WTC11 (cell line): ENCODE measurements around the gene CTTNBP2NL. TPM values are rescaled to one million over a fixed set of nuclear protein-coding genes. Genes with fewer than 3 reads are reported as not detected.
A peak's percentile ranks its signal among the peaks of the same experiment; 100 is the strongest.

Experiments
- ATAC-seq: fragments of 200-7000 bp; cut with Tn5 transposase; 2 replicates; pipeline ENCODE4 v1.10.0; 2021; ENCODE audit warnings: mild to moderate bottlenecking, moderate library complexity
- CTCF ChIA-PET: fragments of 300-600 bp; sonication (Branson Sonifier 250); formaldehyde crosslinking; loops from one replicate; lab custom pipeline; 2021; ENCODE audit warnings: antibody characterized with exemption; lab: Charles Lee
- POLR2A ChIA-PET: fragments of 350-600 bp; sonication (Branson Sonifier 250); formaldehyde crosslinking; loops from one replicate; lab custom pipeline; 2021; ENCODE audit warnings: antibody characterized with exemption; lab: Charles Lee
- DNase-seq: peaks from one replicate; pipeline ENCODE4 v3.0.0; 2021; ENCODE audit warnings: low spot score
- H3K27ac Mint-ChIP-seq: 2 replicates; pipeline ENCODE4 v1.8.0; 2021; ENCODE audit warnings: mixed read lengths
- H3K27me3 Mint-ChIP-seq: 2 replicates; pipeline ENCODE4 v1.8.0; 2021; ENCODE audit warnings: low read depth, mild to moderate bottlenecking, moderate library complexity, mixed read lengths
- H3K36me3 Mint-ChIP-seq: 2 replicates; pipeline ENCODE4 v1.8.0; 2021; ENCODE audit warnings: mixed read lengths
- H3K4me1 Mint-ChIP-seq: 2 replicates; pipeline ENCODE4 v1.8.0; 2022; ENCODE audit warnings: mixed read lengths
- H3K4me3 Mint-ChIP-seq: 2 replicates; pipeline ENCODE4 v1.8.0; 2021; ENCODE audit warnings: mild to moderate bottlenecking, moderate library complexity, mixed read lengths
- H3K9me3 Mint-ChIP-seq: 2 replicates; pipeline ENCODE4 v1.8.0; 2021; ENCODE audit warnings: mixed read lengths
- AFF4 ChIP-seq: sonication (generic); formaldehyde crosslinking; IDR thresholded peaks from 2 replicates; pipeline ENCODE4 v1.8.1; 2023; ENCODE audit warnings: mild to moderate bottlenecking, missing genetic modification reagents, borderline replicate concordance
- CBFB ChIP-seq: sonication (generic); formaldehyde crosslinking; IDR thresholded peaks from 2 replicates; pipeline ENCODE4 v1.8.1; 2022; ENCODE audit warnings: mild to moderate bottlenecking, low read depth, missing genetic modification reagents
- CREM ChIP-seq: sonication (generic); formaldehyde crosslinking; IDR thresholded peaks from 2 replicates; pipeline ENCODE4 v1.8.1; 2022; ENCODE audit warnings: mild to moderate bottlenecking, missing genetic modification reagents, moderate library complexity
- CTCF ChIP-seq: fragments of 200-600 bp; IDR thresholded peaks from 2 replicates; pipeline ENCODE4 v1.8.0; 2022; ENCODE audit warnings: antibody characterized with exemption
- ELF4 ChIP-seq: sonication (generic); formaldehyde crosslinking; IDR thresholded peaks from 2 replicates; pipeline ENCODE4 v1.8.1; 2022; ENCODE audit warnings: low read depth, mild to moderate bottlenecking, moderate library complexity, missing genetic modification reagents
- EMX1 ChIP-seq: fragments of 250-450 bp; sonication (Bioruptor Pico); IDR thresholded peaks from 2 replicates; pipeline ENCODE4 v1.8.0; 2021; ENCODE audit warnings: mild to moderate bottlenecking
- IRF1 ChIP-seq: sonication (generic); formaldehyde crosslinking; IDR thresholded peaks from 2 replicates; pipeline ENCODE4 v1.8.0; 2023; ENCODE audit warnings: missing genetic modification reagents
- JAZF1 ChIP-seq: fragments of 250-450 bp; sonication (Bioruptor Pico); IDR thresholded peaks from 2 replicates; pipeline ENCODE4 v1.9.0; 2021; ENCODE audit warnings: moderate library complexity, mild to moderate bottlenecking, inconsistent platforms
- MAX ChIP-seq: sonication (generic); formaldehyde crosslinking; IDR thresholded peaks from 2 replicates; pipeline ENCODE4 v1.8.0; 2022; ENCODE audit warnings: mild to moderate bottlenecking, missing genetic modification reagents
- MXD4 ChIP-seq: fragments of 250-450 bp; sonication (Bioruptor Pico); IDR thresholded peaks from 2 replicates; pipeline ENCODE4 v1.8.0; 2021; ENCODE audit warnings: mild to moderate bottlenecking, moderate library complexity, borderline replicate concordance
- NFYB ChIP-seq: sonication (generic); formaldehyde crosslinking; conservative IDR thresholded peaks from 2 replicates; pipeline ENCODE4 v1.8.0; 2022; ENCODE audit warnings: low read depth, missing genetic modification reagents
- NR2C2 ChIP-seq: sonication (generic); formaldehyde crosslinking; IDR thresholded peaks from 2 replicates; pipeline ENCODE4 v1.8.0; 2022; ENCODE audit warnings: mild to moderate bottlenecking, missing genetic modification reagents
- NR3C1 ChIP-seq: sonication (generic); formaldehyde crosslinking; conservative IDR thresholded peaks from 2 replicates; pipeline ENCODE4 v1.8.1; 2023; ENCODE audit warnings: low read depth, mild to moderate bottlenecking, missing genetic modification reagents
- SP1 ChIP-seq: sonication (generic); formaldehyde crosslinking; conservative IDR thresholded peaks from 2 replicates; pipeline ENCODE4 v1.8.1; 2022; ENCODE audit warnings: missing genetic modification reagents
- TEAD1 ChIP-seq: sonication (generic); formaldehyde crosslinking; IDR thresholded peaks from 2 replicates; pipeline ENCODE4 v1.8.0; 2022; ENCODE audit warnings: mild to moderate bottlenecking, missing genetic modification reagents
- ZNF232 ChIP-seq: sonication (generic); formaldehyde crosslinking; IDR thresholded peaks from 2 replicates; pipeline ENCODE4 v1.8.0; 2022; ENCODE audit warnings: mild to moderate bottlenecking, missing genetic modification reagents
- ZNF512 ChIP-seq: sonication (generic); formaldehyde crosslinking; IDR thresholded peaks from 2 replicates; pipeline ENCODE4 v1.8.1; 2022; ENCODE audit warnings: missing genetic modification reagents, borderline replicate concordance
- ZNF671 ChIP-seq: fragments of 250-450 bp; sonication (Bioruptor Pico); IDR thresholded peaks from 2 replicates; pipeline ENCODE4 v1.8.0; 2021; ENCODE audit warnings: mild to moderate bottlenecking
- total RNA-seq: library from RNA; stranded (reverse); gene quantifications from 3 replicates; pipeline ENCODE4 v1.2.3, GENCODE V29; 2021
- TF ChIP-seq, protein P1 (sequence below): sonication (generic); formaldehyde crosslinking; IDR thresholded peaks from 2 replicates; pipeline ENCODE4 v1.8.0; 2022; ENCODE audit warnings: mild to moderate bottlenecking, missing genetic modification reagents
- TF ChIP-seq, protein P2 (sequence below): fragments of 250-450 bp; sonication (Bioruptor Pico); IDR thresholded peaks from 2 replicates; pipeline ENCODE4 v2.1.2; 2022; ENCODE audit warnings: mild to moderate bottlenecking, moderate library complexity
- TF ChIP-seq, protein P3 (sequence below): sonication (generic); formaldehyde crosslinking; IDR thresholded peaks from 2 replicates; pipeline ENCODE4 v1.8.1; 2022; ENCODE audit warnings: low read depth, mild to moderate bottlenecking, moderate library complexity, missing genetic modification reagents, borderline replicate concordance
- TF ChIP-seq, protein P4 (sequence below): sonication (generic); formaldehyde crosslinking; IDR thresholded peaks from 2 replicates; pipeline ENCODE4 v1.8.1; 2022; ENCODE audit warnings: mild to moderate bottlenecking, missing genetic modification reagents, moderate library complexity, borderline replicate concordance

CTTNBP2NL gene
- total RNA-seq, 1 experiment from 2014 or later: 32.8 TPM

GRCh38 chr1:112369392-112370285 is 26.4 kb upstream of the CTTNBP2NL start:
- H3K9me3 Mint-ChIP-seq: no peaks in the 10 kb centered on the region
- ATAC-seq (peak; percentile 100), DNase-seq (peak; percentile 95)
- peaks cover 10% of the 10 kb centered on the region for H3K27me3 Mint-ChIP-seq
- 0 out of 2 replicates have a peak, but pooled peaks cover 2% of the 10 kb centered on the region for H3K4me1 Mint-ChIP-seq
- ChIA-PET POLR2A (interaction anchor here (0.5 to 1.4 kb wide), 2 partner anchors 71 to 409 kb away, joined by 3 read pairs; no protein-coding TSS in a partner anchor), CTCF (interaction anchor here (0.6 to 3.9 kb wide), 38 partner anchors 11 to 888 kb away, joined by 3 to 67 read pairs (median 4); partner anchors contain the start of genes CTTNBP2NL, MOV10 and WNT2B)
- no peak overlapping the region for H3K27ac Mint-ChIP-seq
- no peak overlapping the region for H3K4me3 Mint-ChIP-seq
- no peaks in the 10 kb centered on the region for H3K36me3 Mint-ChIP-seq
- TF ChIP-seq NR2C2 (CRISPR knock-in tag) (no peak), TEAD1 (CRISPR knock-in tag) (peak; percentile 78; the same call in 1 of the 2 replicates), SP1 (no peak), CBFB (CRISPR knock-in tag) (no peak), AFF4 (CRISPR knock-in tag) (no peak), ZNF232 (no peak), MXD4 (CRISPR knock-in tag) (no peak), ZNF512 (CRISPR knock-in tag) (no peak), EMX1 (CRISPR knock-in tag) (no peak), NFYB (CRISPR knock-in tag) (no peak), JAZF1 (CRISPR knock-in tag) (no peak), MAX (CRISPR knock-in tag) (peak; percentile 37; the same call in 1 of the 2 replicates), NR3C1 (CRISPR knock-in tag) (no peak), CREM (CRISPR knock-in tag) (no peak), ZNF671 (CRISPR knock-in tag) (no peak), IRF1 (CRISPR knock-in tag) (no peak), ELF4 (CRISPR knock-in tag) (no peak), CTCF (peak; percentile 92)
- TF ChIP-seq, protein P1, sequence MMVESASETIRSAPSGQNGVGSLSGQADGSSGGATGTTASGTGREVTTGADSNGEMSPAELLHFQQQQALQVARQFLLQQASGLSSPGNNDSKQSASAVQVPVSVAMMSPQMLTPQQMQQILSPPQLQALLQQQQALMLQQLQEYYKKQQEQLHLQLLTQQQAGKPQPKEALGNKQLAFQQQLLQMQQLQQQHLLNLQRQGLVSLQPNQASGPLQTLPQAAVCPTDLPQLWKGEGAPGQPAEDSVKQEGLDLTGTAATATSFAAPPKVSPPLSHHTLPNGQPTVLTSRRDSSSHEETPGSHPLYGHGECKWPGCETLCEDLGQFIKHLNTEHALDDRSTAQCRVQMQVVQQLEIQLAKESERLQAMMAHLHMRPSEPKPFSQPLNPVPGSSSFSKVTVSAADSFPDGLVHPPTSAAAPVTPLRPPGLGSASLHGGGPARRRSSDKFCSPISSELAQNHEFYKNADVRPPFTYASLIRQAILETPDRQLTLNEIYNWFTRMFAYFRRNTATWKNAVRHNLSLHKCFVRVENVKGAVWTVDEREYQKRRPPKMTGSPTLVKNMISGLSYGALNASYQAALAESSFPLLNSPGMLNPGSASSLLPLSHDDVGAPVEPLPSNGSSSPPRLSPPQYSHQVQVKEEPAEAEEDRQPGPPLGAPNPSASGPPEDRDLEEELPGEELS: no peak
- TF ChIP-seq, protein P2, sequence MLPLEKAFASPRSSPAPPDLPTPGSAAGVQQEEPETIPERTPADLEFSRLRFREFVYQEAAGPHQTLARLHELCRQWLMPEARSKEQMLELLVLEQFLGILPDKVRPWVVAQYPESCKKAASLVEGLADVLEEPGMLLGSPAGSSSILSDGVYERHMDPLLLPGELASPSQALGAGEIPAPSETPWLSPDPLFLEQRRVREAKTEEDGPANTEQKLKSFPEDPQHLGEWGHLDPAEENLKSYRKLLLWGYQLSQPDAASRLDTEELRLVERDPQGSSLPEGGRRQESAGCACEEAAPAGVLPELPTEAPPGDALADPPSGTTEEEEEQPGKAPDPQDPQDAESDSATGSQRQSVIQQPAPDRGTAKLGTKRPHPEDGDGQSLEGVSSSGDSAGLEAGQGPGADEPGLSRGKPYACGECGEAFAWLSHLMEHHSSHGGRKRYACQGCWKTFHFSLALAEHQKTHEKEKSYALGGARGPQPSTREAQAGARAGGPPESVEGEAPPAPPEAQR (CRISPR knock-in tag): no peak
- TF ChIP-seq, protein P3, sequence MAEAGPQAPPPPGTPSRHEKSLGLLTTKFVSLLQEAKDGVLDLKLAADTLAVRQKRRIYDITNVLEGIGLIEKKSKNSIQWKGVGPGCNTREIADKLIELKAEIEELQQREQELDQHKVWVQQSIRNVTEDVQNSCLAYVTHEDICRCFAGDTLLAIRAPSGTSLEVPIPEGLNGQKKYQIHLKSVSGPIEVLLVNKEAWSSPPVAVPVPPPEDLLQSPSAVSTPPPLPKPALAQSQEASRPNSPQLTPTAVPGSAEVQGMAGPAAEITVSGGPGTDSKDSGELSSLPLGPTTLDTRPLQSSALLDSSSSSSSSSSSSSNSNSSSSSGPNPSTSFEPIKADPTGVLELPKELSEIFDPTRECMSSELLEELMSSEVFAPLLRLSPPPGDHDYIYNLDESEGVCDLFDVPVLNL (CRISPR knock-in tag): no peak
- TF ChIP-seq, protein P4, sequence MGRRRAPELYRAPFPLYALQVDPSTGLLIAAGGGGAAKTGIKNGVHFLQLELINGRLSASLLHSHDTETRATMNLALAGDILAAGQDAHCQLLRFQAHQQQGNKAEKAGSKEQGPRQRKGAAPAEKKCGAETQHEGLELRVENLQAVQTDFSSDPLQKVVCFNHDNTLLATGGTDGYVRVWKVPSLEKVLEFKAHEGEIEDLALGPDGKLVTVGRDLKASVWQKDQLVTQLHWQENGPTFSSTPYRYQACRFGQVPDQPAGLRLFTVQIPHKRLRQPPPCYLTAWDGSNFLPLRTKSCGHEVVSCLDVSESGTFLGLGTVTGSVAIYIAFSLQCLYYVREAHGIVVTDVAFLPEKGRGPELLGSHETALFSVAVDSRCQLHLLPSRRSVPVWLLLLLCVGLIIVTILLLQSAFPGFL (CRISPR knock-in tag): no peak
